ENCODE data around the gene FERD3L. TPM values are rescaled to one million over a fixed set of nuclear protein-coding genes. Genes with fewer than 3 reads are reported as not detected.

Gene FERD3L
- total RNA-seq, 2 experiments from 2014 or later, result not detected

DNA sequence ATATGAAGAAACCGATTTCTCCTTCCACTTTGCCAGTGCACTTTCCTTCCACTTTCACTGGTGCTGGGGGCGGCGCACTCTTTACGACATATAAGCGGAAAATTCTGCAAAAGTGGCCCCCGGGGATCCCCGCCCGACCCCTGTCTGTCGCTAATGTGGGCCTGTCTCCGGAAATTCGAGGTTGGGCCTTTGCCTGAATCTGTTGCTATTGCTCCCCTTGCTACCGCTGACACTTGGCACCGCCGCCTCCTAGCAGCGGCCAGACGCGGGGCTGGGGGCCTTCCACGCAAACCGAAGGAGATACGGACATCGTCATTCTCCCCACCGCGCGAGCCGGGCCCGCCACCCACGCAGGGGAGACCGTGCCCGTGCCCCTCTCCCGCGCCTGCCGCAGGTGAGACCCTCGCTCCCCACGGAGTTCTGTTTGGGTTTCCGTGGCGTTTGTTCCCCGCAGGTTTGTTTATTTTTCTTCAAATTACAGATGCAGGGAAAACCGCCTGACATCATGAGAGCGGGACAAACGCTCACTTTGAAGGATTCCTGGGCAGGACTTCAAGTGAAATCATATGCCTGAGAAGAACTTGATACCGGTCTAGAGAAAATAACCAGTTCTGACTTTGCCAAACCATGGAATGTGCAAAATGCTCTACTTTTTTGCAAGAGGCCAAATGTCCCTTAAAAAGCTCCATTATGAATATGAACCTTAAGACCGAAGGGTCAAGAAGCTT is 32.8 kb downstream of the FERD3L start:
- no peak for DNase-seq
- no peak overlapping the region for H3K27ac Mint-ChIP-seq
- peaks cover 6% of the 10 kb centered on the region for H3K4me1 Mint-ChIP-seq
- no peaks in the 10 kb centered on the region for H3K9me3 Mint-ChIP-seq
- peaks cover 3% of the 10 kb centered on the region for H3K36me3 Mint-ChIP-seq (ENCODE audit: low read depth)
- POLR2A ChIA-PET, result no interaction called here
- H3K4me3 Mint-ChIP-seq, result no peak overlapping the region
- CTCF ChIA-PET, result no interaction called here
- H3K27me3 Mint-ChIP-seq, result peaks cover 78% of the 10 kb centered on the region

DNA sequence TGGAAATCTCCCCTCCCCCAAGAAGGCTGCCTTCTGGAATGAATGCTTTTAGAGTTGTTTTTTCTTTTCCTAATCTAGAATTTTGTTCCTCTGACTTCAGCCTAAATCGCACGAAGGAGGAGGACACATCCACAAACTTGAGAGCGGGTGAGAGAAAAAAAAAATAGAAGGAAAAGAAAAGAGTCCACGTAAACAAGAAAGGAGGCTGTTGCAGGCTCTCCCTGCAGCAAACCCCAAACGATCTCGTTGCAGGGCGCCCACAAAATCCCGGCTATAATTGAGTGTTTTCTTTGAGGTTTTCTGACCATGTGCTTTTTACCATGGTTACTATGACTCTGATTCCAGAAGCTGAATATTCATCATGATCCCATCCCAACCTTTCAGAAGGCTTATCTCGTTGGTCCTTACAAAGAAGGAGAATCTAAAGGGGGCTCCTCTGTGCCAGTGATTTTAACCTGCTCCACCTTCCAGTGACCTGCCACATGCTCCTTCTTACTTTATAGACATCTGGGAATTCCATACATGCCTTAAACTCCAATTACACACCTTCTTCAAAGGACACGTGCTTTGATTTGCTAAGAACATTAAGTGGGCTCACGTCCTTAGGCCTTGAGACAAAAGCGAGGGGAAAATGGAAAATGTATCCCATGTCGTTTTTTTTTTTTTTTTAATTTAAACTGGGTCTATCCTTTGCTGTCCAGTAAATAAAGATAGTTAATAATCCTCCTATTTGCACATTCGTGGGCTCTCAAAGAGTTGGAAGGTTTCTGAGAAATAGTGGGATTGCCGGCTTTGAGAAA is 33.5 kb downstream of the FERD3L start:
- POLR2A ChIA-PET, result no interaction called here
- H3K4me3 Mint-ChIP-seq, result no peak overlapping the region
- CTCF ChIA-PET, result no interaction called here
- no peak for DNase-seq
- H3K9me3 Mint-ChIP-seq, result no peaks in the 10 kb centered on the region
- H3K36me3 Mint-ChIP-seq (ENCODE audit: low read depth), result peaks cover 6% of the 10 kb centered on the region
- H3K4me1 Mint-ChIP-seq, result peaks cover 6% of the 10 kb centered on the region
- H3K27ac Mint-ChIP-seq, result no peak overlapping the region
- H3K27me3 Mint-ChIP-seq, result peaks cover 85% of the 10 kb centered on the region

DNA sequence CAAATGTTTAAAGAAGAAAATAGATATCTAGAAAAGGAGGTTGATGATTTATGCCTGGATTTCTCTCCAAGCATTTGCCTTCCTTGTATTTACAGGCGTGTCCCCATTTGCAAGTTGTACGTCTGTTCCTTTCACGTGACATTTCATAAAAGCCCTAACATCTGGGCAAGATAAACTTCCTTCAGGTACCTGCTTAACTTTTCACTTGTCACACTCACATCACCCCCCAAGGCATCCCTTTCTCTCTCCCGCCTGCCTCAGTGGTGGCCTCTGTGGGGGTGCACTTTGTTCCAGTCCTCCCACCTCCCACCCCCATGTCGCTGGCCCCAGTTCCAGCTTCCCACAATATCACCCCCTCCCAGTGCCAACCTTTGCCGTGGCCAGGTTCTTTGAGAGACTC is 34.4 kb downstream of the FERD3L start:
- H3K4me3 Mint-ChIP-seq, result no peak overlapping the region
- CTCF ChIA-PET, result no interaction called here

GRCh38 chr7:19110026-19110730 is 35.0 kb downstream of the FERD3L start:
- POLR2A ChIA-PET, result no interaction called here
- H3K4me1 Mint-ChIP-seq, result peaks cover 2% of the 10 kb centered on the region
- no peak overlapping the region for H3K4me3 Mint-ChIP-seq
- no peak for DNase-seq
- CTCF ChIA-PET, result no interaction called here
- H3K27me3 Mint-ChIP-seq, result peaks cover 91% of the 10 kb centered on the region
- H3K9me3 Mint-ChIP-seq, result no peaks in the 10 kb centered on the region
- H3K27ac Mint-ChIP-seq, result no peak overlapping the region
- peaks cover 6% of the 10 kb centered on the region for H3K36me3 Mint-ChIP-seq (ENCODE audit: low read depth)

More for the DNA sequence above, 34.4 kb downstream of the FERD3L start:
- H3K27ac Mint-ChIP-seq, result no peak overlapping the region
- peaks cover 88% of the 10 kb centered on the region for H3K27me3 Mint-ChIP-seq
- DNase-seq, result no peak
- POLR2A ChIA-PET, result no interaction called here
- peaks cover 6% of the 10 kb centered on the region for H3K36me3 Mint-ChIP-seq (ENCODE audit: low read depth)
- peaks cover 2% of the 10 kb centered on the region for H3K4me1 Mint-ChIP-seq
- no peaks in the 10 kb centered on the region for H3K9me3 Mint-ChIP-seq

DNA sequence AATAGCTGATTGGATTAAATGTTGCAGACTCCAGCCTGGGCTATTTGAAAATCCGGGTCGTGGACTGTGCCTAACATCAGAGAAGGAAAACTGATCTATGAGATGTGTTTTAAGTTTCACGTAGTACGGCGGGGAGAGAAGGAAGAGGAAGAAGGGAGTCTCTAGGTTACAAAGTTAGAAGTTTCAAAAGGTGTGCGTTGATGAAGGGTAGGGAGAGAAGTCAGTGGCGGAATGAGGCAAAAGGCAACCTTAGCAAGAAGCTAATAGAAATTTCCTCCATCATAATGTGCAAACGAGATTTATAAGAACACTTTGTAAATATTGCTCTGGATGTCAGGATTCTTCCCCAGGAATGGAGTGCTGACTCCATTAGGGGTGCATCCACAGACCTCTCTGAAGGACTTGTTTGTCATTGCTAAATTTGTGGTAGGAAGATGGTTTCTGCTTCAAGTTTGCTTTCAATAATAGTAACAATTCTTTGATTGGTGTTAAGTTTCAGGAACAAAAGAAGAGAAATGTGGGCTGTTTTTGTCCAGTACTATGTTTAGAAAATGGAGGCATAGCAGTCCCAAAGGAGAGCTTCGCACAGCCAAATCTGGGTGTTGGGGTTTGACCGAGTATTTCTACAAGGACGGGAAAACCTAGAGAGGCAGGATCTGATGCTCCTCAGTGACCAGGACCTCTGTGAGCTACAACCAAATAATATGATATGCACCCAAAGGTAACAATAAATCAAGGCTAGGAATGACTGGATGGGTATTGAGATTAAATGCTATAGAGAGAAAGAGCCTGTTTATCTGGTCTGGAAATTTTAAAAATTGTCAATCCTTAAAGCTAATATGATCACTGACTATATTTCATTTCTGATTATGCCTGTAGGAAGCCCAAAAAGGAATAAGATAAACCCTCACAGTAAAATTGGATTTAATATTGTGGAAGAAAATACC is 35.9 kb downstream of the FERD3L start:
- Mint-ChIP-seq H3K4me1 (peaks cover 2% of the 10 kb centered on the region), H3K27me3 (peaks cover 89% of the 10 kb centered on the region), H3K27ac (no peak overlapping the region), H3K36me3 (ENCODE audit: low read depth) (peaks cover 6% of the 10 kb centered on the region), H3K9me3 (no peaks in the 10 kb centered on the region), H3K4me3 (no peak overlapping the region)
- no peak for DNase-seq
- POLR2A ChIA-PET, result no interaction called here
- CTCF ChIA-PET, result no interaction called here

DNA sequence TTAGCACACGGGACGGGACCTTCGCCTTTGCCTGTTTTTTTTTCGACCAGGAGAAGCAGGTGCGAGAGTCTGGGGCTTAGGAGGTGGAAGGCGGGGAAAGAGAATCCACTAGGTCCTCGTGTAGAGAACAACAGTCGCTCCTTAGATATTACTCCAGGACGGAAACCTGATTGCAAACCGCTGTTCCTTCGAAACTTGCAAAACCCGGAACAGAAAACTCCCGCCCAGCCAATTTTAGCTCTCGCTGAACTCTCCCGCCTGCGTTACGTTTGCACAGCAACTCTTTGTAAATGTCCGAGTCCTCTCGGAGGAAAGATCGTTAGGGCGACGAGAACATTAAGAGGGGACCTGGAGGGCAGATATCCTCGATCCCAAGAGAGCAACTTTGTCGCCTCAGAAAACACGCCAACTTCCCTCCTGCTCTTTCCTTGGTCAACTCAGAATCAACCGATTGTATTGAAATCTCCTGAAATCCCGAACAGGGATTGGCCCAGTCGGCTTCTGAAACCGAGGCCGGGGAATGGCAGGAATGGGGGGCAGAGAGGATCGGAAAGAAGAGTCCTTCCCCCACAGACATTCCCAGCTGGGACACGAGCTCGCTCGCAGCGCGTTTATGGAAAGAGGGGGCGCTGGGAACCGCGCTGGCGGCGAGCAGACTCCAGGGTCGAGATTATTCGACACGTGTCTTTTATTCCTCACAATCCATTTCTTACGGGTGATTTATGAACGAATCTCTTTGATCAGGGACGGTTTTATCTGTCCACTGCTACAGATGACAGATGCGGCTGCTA is 37.7 kb downstream of the FERD3L start:
- Mint-ChIP-seq H3K36me3 (ENCODE audit: low read depth) (peaks cover 6% of the 10 kb centered on the region), H3K27me3 (peaks cover 75% of the 10 kb centered on the region), H3K27ac (no peak overlapping the region), H3K9me3 (no peaks in the 10 kb centered on the region), H3K4me3 (no peak overlapping the region), H3K4me1 (peaks cover 2% of the 10 kb centered on the region)
- DNase-seq, result no peak
- CTCF ChIA-PET, result no interaction called here
- POLR2A ChIA-PET, result no interaction called here

GRCh38 chr7:19107081-19107355 is 38.2 kb downstream of the FERD3L start:
- ChIA-PET CTCF (no interaction called here), POLR2A (no interaction called here)
- Mint-ChIP-seq H3K27me3 (peaks cover 70% of the 10 kb centered on the region), H3K4me3 (no peak overlapping the region), H3K4me1 (peaks cover 2% of the 10 kb centered on the region), H3K27ac (no peak overlapping the region), H3K36me3 (ENCODE audit: low read depth) (peaks cover 6% of the 10 kb centered on the region), H3K9me3 (no peaks in the 10 kb centered on the region)
- DNase-seq, result no peak

DNA sequence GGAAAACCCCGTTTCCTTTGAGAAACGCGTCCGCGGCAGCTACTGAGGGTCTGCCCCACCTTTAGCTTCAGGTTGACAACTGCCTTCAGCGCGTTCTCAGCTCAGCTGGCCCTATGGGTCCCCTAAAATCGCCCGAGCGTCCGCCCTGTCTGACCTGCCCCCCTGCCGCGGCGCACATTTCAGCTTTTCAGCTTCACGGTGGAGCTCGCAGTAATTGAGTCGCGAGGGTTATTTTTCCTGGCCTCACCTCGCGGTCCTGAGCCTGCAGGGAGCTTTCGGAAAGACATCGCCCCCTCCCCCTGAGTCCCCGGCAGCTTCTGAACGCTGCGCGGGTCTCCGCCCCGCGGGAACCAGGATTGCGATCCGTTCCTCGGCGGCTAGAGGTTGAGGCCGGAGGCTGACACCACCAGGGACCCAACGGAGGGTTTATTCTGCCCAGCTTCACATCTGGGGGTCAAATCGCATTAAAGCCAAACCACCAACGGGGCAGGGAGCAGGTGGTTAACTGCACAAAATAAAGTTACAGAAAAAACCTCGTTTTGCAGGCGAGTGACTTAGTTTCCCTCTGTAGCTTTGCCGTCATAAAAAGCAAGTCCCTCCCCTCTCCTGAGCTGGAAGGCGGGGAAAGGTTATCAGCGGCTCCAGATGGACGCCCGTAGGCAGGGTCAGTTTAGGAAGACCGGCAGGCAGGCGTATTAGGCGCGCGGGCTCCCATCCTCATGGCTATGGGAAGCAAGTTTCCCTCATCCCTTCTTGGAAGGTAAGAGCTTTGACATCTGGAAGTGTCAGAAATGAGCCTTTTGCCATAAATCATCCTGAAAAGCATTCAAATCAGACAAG is 38.8 kb downstream of the FERD3L start:
- ChIA-PET CTCF (no interaction called here), POLR2A (no interaction called here)
- Mint-ChIP-seq H3K27me3 (peaks cover 65% of the 10 kb centered on the region), H3K9me3 (no peaks in the 10 kb centered on the region), H3K27ac (no peak overlapping the region), H3K4me1 (peaks cover 2% of the 10 kb centered on the region), H3K4me3 (no peak overlapping the region), H3K36me3 (ENCODE audit: low read depth) (peaks cover 6% of the 10 kb centered on the region)
- DNase-seq, result no peak

DNA sequence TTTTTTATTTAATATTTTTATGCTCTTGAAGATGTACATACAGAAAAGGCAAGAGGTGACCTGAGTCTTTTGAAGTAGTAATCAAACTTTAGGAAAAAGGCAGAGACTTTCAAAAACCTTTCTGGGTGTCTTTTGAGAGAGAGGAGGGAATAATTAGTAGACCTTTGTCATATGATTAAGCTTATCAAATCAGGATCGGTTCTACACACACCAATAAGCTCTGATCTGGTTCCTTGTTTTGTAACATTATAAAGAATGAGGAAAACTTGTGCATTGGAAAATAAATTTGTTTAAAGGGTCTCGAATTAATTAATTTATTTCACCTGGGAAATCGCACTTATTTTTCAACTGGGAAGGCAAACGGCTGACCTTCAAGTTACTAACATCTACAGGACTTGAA is 39.7 kb downstream of the FERD3L start:
- POLR2A ChIA-PET, result no interaction called here
- Mint-ChIP-seq H3K4me1 (peaks cover 2% of the 10 kb centered on the region), H3K9me3 (no peaks in the 10 kb centered on the region), H3K27me3 (peaks cover 56% of the 10 kb centered on the region), H3K27ac (no peak overlapping the region), H3K36me3 (ENCODE audit: low read depth) (peaks cover 6% of the 10 kb centered on the region), H3K4me3 (no peak overlapping the region)
- DNase-seq, result no peak
- CTCF ChIA-PET, result no interaction called here

DNA sequence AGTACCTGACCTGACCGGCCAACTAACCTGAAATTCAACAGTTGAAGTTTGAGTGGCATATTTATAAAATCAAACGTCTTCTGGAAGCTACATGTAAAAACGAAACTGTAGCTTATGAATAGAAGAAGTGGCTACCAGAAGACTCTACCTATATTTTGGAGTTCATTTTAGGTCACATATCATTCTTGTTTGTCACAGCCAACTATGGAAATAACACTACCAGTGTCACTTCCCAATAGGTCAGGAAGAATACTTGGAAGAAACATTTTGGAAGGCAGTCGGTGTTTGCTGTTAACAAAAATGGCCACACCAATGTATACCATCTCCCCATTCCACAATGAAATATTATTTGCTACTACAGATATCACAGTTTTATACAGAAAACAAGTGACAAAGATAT is 40.4 kb downstream of the FERD3L start:
- H3K4me3 Mint-ChIP-seq, result no peak overlapping the region
- H3K36me3 Mint-ChIP-seq (ENCODE audit: low read depth), result peaks cover 6% of the 10 kb centered on the region
- peaks cover 2% of the 10 kb centered on the region for H3K4me1 Mint-ChIP-seq
- no peak for DNase-seq
- CTCF ChIA-PET, result no interaction called here
- H3K27me3 Mint-ChIP-seq, result peaks cover 49% of the 10 kb centered on the region
- H3K9me3 Mint-ChIP-seq, result no peaks in the 10 kb centered on the region
- POLR2A ChIA-PET, result no interaction called here
- H3K27ac Mint-ChIP-seq, result no peak overlapping the region

GRCh38 chr7:19102884-19103283 is 42.3 kb downstream of the FERD3L start:
- H3K36me3 Mint-ChIP-seq (ENCODE audit: low read depth), result peaks cover 6% of the 10 kb centered on the region
- H3K4me1 Mint-ChIP-seq, result peaks cover 2% of the 10 kb centered on the region
- H3K27me3 Mint-ChIP-seq, result peaks cover 30% of the 10 kb centered on the region
- no peak for DNase-seq
- ChIA-PET POLR2A (no interaction called here), CTCF (no interaction called here)
- H3K9me3 Mint-ChIP-seq, result no peaks in the 10 kb centered on the region
- H3K4me3 Mint-ChIP-seq, result no peak overlapping the region
- H3K27ac Mint-ChIP-seq, result no peak overlapping the region

GRCh38 chr7:19101909-19102308 is 43.3 kb downstream of the FERD3L start:
- ChIA-PET POLR2A (no interaction called here), CTCF (no interaction called here)
- Mint-ChIP-seq H3K27me3 (peaks cover 20% of the 10 kb centered on the region), H3K27ac (no peak overlapping the region), H3K4me1 (no peaks in the 10 kb centered on the region), H3K4me3 (no peak overlapping the region), H3K9me3 (no peaks in the 10 kb centered on the region), H3K36me3 (ENCODE audit: low read depth) (no peaks in the 10 kb centered on the region)
- no peak for DNase-seq

All from activated CD4-positive, alpha-beta memory T cell treated with anti-CD3 and anti-CD28 coated beads, Interleukin-2, amount 10 ng/mL, durations not matched to agents 7 days and 5 days (primary cell).